GM13977 (cell line): ENCODE measurements around the gene PPM1D.
"Not testable (repeated sequence)": the region's sequence is repeated elsewhere in the genome, so short reads cannot be mapped to it uniquely, and the experiment has no call there.

Source experiments
- DNase-seq: peaks from one replicate; pipeline ENCODE4 v3.0.0; 2012; ENCODE audit warnings: low spot score
- in situ Hi-C: fragments of 300-500 bp; cut with MboI; formaldehyde crosslinking; loops from one replicate; pipeline ENCODE4 v1.12.0; 2022; ENCODE audit warnings: low sequenced_read_pairs, low pct_unique_long_range_greater_than_20kb, mixed read lengths, inconsistent platforms; ENCODE audit not compliant: unreplicated experiment
- TF ChIP-seq, protein P1 (sequence below): IDR thresholded peaks from 2 replicates; pipeline ENCODE4 v1.5.1; 2012; ENCODE audit warnings: mild to moderate bottlenecking, control low read depth; ENCODE audit not compliant: insufficient read depth; ENCODE audit errors: extremely low read depth, missing control alignments

Gene PPM1D

DNA sequence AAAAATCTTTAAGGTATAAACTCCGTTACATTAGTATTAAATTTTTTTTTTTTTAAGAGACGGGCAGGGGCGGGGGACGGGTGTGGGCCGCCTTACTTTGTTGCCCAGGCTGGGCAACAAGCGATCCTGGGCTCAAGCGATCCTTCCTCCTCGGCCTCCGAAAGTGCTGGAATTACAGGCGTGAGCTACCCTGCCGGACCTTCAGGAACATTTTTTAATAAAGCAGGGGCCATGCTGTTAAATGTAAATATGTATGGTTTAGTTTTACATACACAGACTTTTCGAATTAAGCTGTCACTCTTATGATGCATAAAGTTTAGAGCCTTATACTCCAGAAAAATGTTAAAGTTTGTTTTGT lies 2.4 kb downstream of the PPM1D start:
- in situ Hi-C loops: no loop called here
- DNase-seq: no peak
- TF ChIP-seq, protein P1, sequence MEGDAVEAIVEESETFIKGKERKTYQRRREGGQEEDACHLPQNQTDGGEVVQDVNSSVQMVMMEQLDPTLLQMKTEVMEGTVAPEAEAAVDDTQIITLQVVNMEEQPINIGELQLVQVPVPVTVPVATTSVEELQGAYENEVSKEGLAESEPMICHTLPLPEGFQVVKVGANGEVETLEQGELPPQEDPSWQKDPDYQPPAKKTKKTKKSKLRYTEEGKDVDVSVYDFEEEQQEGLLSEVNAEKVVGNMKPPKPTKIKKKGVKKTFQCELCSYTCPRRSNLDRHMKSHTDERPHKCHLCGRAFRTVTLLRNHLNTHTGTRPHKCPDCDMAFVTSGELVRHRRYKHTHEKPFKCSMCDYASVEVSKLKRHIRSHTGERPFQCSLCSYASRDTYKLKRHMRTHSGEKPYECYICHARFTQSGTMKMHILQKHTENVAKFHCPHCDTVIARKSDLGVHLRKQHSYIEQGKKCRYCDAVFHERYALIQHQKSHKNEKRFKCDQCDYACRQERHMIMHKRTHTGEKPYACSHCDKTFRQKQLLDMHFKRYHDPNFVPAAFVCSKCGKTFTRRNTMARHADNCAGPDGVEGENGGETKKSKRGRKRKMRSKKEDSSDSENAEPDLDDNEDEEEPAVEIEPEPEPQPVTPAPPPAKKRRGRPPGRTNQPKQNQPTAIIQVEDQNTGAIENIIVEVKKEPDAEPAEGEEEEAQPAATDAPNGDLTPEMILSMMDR: no peak

DNA sequence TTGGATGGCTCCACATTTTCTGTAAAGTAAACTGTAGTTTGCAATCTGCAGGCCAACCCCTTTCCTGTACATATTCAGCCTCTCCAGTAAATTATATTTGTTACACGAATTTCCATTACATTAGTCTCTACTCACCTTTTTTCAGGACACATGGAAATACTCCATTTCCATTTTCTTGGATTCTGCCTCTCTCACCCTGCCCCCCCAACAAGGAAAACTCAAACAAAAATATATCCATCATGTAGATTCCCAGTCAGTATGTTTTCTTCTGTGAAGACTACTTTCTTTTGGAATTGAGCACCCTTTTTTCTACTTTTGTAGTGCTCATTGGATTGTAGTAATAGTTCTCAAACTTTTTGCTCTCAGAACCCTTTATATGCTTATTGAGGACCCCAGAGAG lies 2.9 kb downstream of the PPM1D start:
- no peak for DNase-seq
- in situ Hi-C loops: no loop called here
- TF ChIP-seq, protein P1: no peak

DNA sequence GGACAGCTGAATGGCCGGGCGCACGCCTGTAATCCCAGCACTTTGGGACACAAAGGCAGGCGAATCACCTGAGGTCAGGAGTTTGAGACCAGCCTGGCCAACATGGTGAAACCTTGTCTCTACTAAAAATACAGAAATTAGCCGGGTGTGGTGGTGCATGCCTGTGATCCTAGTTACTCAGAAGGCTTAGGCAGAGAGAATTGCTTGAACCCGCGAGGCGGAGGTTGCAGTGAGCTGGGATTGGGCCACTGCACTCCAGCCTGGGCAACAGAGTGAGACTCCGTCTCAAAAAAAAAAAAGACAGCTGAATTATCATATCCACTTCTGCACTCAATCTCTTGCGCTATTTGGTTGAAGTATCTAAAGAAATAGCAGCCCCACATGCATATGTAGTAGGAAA lies 3.5 kb downstream of the PPM1D start:
- DNase-seq, in situ Hi-C loops: not testable (repeated sequence)

DNA sequence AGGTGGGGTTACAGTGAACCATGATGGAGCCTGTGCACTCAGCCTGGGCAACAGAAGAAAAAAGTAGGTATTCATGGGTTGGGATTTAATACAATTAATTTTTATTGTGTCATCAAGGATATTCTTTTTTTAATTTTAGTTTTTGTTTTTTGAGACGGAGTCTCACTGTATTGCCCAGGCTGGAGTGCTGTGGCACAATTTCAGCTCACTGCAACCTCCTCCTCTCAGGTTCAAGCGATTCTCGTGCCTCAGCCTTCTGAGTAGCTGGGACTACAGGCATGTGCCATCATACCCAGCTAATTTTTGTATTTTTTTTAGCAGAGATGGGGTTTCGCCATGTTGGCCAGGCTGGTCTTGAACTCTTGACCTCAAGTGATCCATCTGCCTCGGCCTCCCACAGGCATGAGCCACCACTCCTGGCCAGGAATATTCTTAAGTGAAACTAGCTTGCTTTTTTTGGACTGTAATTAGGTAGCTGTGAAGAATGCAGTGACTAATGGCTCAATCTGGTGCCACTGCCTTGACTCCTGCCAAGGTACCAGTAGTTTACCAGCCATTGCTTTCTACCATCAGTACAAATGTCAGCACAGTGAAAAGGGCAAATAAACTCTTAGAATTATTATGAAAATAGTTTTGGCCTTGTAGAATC lies 4.8 kb downstream of the PPM1D start:
- DNase-seq: no peak
- TF ChIP-seq, protein P1: no peak
- in situ Hi-C loops: no loop called here

DNA sequence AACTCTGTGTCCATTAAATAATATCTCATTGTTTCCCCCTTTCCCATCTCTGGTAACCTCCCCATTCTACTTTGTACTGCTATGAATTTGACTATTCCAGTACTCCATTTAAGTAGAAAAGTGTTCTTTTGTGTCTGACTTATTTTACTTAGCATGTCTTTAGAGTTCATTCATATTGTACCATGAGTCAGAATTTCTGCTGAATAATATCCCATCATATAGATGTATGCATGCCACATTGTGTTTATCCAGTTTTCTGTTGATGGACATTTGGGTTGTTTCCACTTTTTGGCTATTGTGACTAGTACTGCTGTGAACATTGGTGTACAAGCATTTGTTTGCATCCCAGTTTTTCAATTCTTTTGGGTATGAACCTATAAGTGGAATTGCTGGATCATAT lies 6.0 kb downstream of the PPM1D start:
- no peak for DNase-seq
- in situ Hi-C loops: no loop called here

DNA sequence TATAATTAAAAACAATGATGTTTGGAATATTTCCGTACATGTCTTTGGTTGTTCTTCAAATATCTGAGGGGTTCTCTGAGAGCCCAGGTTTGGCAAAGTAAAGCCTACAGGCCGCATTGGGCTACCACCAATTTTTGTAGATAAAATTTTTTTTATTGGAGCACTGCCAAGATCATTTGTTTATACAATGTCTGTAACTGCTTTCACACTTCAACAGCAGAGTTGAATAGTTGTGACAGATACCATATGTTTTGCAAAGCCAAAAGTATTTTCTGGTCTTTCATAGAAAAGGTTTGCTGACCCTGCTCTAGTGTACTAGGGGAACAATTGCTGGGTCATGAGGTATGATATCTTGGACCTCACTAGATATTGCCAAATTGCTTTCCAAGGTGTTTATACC lies 10.5 kb downstream of the PPM1D start:
- TF ChIP-seq, protein P1: no peak
- in situ Hi-C loops: no loop called here
- no peak for DNase-seq

More for the DNA sequence above, 6.0 kb downstream of the PPM1D start:
- TF ChIP-seq, protein P1: no peak

DNA sequence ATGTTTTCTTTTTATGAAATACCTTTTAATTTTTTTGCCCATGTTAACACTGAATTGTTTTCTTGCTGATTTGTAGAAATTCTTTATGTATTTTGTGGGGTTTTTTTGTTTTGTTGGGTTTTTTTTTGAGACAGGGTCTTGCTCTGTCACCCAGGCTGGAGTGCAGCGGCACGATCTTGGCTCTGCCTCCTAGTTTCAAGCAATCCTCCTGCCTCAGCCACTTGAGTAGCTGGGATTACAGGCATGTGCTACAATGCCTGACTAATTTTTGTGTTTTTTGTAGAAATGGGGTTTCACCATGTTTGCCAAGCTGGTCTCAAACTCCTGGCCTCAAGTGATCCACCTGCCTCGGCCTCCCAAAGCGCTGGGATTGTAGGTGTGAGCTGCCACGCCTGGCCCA lies 11.3 kb downstream of the PPM1D start:
- DNase-seq, in situ Hi-C loops: not testable (repeated sequence)

DNA sequence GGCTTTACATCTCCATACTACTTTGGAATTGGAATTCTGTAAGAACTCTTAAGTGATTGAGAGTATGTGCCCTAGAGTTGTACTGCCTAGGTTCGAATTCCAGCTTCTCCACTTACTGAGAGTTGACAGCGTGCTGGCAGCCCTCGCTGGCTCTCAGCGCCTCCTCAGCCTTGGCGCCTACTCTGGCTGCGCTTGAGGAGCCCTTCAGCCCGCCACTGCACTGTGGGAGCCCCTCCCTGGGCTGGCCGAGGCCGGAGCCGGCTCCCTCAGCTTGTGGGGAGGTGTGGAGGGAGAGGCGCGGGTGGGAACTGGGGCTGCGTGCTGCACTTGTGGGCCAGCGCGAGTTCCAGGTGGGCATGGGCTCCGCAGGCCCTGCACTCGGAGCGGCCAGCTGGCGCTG lies 13.3 kb downstream of the PPM1D start:
- DNase-seq: no peak
- in situ Hi-C loops: no loop called here
- TF ChIP-seq, protein P1: no peak

DNA sequence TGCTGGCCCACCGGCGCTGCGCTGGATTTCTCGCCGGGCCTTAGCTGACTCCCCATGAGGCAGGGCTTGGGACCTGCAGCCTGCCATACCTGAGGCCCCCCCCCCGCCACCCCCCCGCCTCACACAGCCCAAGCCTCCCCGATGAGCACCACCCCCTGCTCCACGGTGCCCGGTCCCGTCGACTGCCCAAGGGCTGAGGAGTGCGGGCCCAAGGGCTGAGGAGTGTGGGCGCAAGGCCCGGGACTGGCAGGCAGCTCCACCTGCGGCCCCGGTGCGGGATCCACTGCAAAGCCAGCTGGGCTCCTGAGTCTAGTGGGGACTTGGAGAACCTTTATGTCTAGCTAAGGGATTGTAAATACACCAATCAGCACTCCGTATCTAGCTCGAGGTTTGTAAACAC lies 13.8 kb downstream of the PPM1D start:
- DNase-seq, in situ Hi-C loops: not testable (repeated sequence)

DNA sequence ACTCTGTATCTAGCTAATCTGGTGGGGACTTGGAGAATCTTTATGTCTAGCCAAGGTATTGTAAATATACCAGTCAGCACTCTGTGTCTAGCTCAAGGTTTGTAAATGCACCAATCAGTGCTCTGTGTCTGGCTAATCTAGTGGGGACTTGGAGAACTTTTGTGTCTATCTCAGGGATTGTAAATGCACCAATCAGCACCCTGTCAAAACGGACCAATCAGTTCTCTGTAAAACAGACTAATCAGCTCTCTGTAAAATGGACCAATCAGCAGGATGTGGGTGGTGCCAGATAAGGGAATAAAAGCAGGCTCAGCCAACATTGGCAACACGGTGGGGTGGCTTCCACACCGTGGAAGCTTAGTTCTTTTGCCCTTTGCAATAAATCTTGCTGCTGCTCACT lies 14.3 kb downstream of the PPM1D start:
- DNase-seq, in situ Hi-C loops: not testable (repeated sequence)
